Activated CD8-positive, alpha-beta memory T cell treated with anti-CD3 and anti-CD28 coated beads, Interleukin-2, amount 50 U/mL, for 1 hour (primary cell): Measurements from ENCODE around the gene MX1.

Experiments
- DNase-seq: peaks from one replicate; pipeline ENCODE4 v3.0.0-alpha.2; 2020; ENCODE audit errors: extremely low read depth

The MX1 gene

GRCh38 chr21:41490330-41490729 lies 64.3 kb downstream of the MX1 start:
- DNase-seq, result no peak

DNA sequence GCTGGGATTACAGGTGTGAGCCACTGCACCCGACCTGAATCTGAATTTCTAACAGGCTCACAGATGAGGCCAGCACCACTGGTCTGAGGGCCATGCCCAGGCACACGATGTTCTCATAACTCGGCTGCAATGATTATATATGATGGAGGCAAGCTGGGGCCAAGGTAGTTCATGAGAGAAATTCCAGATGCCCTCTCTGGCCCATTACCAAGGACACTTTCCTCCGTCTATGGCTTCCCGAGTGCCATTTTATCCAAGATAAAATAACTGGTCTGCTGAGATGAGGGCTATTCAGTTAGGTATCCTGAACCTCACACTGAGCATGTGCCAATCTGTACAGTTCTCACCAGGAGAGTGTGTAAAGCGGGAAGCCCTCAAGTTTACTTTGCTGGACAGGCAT lies 65.4 kb downstream of the MX1 start:
- no peak for DNase-seq

GRCh38 chr21:41494242-41494641 lies 68.2 kb downstream of the MX1 start:
- no peak for DNase-seq

DNA sequence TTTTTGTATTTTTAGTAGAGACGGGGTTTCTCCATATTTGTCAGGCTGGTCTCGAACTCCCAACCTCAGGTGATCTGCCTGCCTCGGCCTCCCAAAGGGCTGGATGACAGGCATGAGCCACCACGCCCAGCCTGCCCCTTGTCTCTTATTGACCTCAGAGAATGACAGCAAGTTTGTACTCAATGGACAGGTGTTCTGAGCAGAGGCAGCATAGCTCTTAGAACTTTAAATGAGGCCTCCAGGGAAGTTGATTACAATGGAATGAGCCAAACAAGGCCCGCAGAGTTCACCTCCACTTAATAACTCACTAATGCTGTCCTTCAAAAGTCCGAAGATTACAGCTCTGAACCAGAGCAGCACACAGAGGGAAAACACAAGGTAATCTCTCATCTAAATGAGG lies 71.0 kb downstream of the MX1 start:
- DNase-seq, result no peak

- no peak for DNase-seq
Observed at GRCh38 chr21:41497788-41498187, 71.7 kb downstream of the MX1 start.

- no peak for DNase-seq
Observed at GRCh38 chr21:41499920-41500319, 73.9 kb downstream of the MX1 start.

DNA sequence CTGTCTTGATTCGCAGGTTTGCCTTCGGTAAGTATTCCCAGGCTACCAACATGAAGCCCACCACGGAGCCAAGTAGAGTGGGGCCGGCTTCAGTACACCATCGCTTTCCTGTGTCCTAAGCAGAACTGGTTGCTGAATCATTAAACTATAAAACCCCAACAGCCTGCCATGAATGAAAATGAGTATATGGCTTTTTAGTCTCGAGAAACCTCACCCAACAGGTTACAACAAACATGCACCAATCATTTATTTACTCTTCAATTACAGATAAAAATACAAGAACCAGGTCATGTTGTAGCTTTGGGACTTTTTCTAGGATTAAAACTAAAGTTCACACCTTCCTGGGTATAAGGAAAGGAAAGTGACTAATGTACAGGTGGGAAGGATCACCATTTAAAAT lies 74.3 kb downstream of the MX1 start:
- no peak for DNase-seq

DNA sequence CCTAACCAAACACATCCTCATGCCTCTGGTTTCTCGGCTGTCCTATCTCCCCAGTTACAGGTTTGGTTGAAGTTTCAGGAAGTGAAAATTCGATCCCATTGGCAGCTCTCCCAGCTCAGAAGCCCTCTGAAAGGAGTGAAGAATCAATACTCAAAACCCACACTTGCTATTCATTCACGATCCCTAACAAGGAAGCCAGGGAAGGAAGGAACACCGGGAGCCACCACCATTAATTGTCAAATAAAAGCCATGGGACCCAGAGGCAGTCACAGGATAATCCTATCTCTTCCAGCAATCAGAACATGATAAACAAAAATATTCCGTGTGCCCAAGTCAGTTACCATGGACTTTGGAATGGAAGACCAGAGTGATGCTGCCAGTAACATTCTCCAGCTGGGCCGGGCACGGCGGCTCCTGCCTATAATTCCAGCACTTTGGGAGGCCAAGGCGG lies 74.9 kb downstream of the MX1 start:
- DNase-seq, result no peak

DNA sequence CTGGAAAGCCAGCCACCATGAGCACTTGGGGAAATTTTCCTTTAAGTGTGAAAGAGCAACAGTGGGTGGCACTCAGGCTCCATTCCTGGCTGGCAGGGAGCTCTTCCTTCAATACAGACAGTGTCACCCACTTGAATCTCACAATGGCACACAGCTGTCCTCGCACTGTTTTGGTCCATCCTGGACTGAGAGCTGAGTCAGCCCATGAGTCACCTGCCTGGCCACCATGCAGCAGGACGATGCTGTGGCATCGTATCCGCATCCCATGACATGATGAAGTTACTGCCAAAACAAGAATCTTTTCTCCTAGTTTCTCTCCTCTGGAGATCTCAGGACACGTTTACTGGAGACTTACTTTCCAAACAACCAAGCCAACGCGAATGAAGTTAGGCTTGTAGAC lies 75.9 kb downstream of the MX1 start:
- DNase-seq, result no peak

GRCh38 chr21:41503331-41503730 lies 77.3 kb downstream of the MX1 start:
- no peak for DNase-seq

- DNase-seq, result no peak
Observed at GRCh38 chr21:41504030-41504429, 78.0 kb downstream of the MX1 start.

DNA sequence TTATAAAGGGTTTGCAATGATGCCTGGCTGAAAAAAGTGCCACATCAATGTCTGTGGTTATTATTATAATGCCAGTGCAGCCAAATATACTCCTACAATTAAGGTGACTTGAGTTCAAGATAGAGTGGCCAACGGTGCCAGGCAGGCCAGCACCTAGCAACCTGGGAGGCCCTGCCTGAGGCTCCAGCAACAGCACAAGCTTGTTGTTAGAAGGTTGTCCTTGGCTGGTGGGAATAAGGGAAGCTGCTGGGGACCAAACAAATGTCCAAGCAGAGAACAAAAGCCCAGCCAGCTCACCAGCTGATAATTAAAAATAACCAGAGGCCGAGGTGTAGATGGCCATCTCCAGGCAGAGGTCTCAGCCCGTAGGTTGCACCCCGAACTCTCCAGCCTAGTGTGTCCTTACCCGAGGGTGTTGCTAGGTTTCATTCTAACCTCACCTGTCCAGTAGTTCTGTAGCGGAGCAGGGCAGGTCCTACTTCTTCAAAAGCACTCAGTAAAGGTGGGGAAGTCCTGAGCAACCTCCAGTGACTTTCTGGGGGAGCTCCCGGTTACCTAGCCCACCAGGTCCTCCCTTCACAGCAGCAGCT lies 80.1 kb downstream of the MX1 start:
- DNase-seq, result no peak

DNA sequence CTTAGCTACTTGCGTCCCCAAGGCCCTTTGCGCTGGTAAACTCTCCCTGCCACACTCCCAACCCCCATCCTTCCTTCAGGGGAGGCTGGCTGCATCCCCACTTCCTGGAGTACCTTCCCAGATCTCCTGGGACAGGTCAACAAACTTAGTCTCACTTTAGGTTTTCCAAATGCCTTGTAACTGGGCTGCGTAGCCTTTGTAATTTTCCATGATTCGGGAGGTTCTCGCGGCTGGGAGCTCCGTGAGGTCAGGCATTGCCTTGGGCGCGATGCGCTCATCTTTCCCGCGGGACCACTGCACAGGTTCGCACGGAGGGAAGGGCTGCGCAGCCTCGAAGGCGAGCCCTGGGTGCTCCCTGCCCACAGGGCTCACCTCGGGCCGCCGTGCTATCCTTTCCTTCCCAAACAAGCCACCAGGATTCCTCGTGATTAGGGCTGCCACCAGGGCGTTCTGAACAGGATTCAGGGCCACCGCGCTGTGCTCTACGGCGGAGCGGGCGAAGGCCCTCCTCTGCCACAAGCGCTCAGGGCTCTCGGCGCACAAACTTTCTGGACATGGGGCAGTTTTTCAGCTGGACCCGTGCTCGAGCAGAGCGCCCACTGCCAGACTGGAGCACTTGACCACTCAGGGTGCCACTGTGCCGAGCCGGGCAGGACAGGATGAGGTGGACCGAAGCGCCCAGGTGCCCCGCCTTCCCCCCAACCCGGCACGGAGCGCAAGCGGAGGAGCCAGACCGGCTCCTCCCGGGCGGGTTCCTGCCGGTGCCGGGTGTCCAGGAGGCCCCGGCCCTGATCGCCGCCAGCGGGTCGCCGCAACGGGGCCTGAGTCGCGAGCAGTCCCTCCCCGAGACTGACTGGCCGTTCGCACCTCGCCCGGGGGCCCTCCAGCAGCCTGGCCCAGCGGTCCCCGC lies 80.8 kb downstream of the MX1 start:
- DNase-seq, result no peak

GRCh38 chr21:41507521-41508414 lies 81.7 kb downstream of the MX1 start, which contains the start of gene TMPRSS2:
Gene TMPRSS2 (minus strand): TSS chr21:41508158. CDS start chr21:41498133, 10,025 bp downstream.
- DNase-seq, result no peak

GRCh38 chr21:41508415-41509144 lies 82.5 kb downstream of the MX1 start:
- DNase-seq, result no peak
